ENCODE data around the gene C4A. TPM values are rescaled to one million over a fixed set of nuclear protein-coding genes. Genes with fewer than 3 reads are reported as not detected.

C4A gene
- total and polyA plus RNA-seq, 2 of the 13 experiments (the other 11 are each of a cell fraction or from before 2014, with no cell fraction given): 165 to 478 TPM

- TF ChIP-seq ZNF251 (CRISPR knock-in tag; IDR thresholded peaks at IDR 0.05) (no peak), ZNF12 (CRISPR knock-in tag; IDR thresholded peaks at IDR 0.05) (0 out of 2 replicates have a peak, but pooled peaks have one; percentile 6), HNRNPH1 (optimal IDR thresholded peaks at IDR 0.05; ENCODE audit: low read depth, low read length) (no peak), E2F2 (CRISPR knock-in tag; IDR thresholded peaks at IDR 0.05; ENCODE audit: borderline replicate concordance) (peak; percentile 96), PTBP1 (IDR thresholded peaks at IDR 0.05; ENCODE audit: low read depth, low read length, poor library complexity, severe bottlenecking) (no peak), DPF2 (CRISPR knock-in tag; IDR thresholded peaks at IDR 0.05; ENCODE audit: borderline replicate concordance, low read depth) (0 out of 2 replicates have a peak, but pooled peaks have one; percentile 43), ZNF337 (CRISPR knock-in tag; IDR thresholded peaks at IDR 0.05; ENCODE audit: borderline replicate concordance, low read depth) (peak; percentile 84; the same call in 1 of the 2 replicates)
- TF ChIP-seq, protein P1, sequence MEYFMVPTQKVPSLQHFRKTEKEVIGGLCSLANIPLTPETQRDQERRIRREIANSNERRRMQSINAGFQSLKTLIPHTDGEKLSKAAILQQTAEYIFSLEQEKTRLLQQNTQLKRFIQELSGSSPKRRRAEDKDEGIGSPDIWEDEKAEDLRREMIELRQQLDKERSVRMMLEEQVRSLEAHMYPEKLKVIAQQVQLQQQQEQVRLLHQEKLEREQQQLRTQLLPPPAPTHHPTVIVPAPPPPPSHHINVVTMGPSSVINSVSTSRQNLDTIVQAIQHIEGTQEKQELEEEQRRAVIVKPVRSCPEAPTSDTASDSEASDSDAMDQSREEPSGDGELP (IDR thresholded peaks at IDR 0.05; ENCODE audit: borderline replicate concordance, low read depth): peak; percentile 80
- TF ChIP-seq, protein P2, sequence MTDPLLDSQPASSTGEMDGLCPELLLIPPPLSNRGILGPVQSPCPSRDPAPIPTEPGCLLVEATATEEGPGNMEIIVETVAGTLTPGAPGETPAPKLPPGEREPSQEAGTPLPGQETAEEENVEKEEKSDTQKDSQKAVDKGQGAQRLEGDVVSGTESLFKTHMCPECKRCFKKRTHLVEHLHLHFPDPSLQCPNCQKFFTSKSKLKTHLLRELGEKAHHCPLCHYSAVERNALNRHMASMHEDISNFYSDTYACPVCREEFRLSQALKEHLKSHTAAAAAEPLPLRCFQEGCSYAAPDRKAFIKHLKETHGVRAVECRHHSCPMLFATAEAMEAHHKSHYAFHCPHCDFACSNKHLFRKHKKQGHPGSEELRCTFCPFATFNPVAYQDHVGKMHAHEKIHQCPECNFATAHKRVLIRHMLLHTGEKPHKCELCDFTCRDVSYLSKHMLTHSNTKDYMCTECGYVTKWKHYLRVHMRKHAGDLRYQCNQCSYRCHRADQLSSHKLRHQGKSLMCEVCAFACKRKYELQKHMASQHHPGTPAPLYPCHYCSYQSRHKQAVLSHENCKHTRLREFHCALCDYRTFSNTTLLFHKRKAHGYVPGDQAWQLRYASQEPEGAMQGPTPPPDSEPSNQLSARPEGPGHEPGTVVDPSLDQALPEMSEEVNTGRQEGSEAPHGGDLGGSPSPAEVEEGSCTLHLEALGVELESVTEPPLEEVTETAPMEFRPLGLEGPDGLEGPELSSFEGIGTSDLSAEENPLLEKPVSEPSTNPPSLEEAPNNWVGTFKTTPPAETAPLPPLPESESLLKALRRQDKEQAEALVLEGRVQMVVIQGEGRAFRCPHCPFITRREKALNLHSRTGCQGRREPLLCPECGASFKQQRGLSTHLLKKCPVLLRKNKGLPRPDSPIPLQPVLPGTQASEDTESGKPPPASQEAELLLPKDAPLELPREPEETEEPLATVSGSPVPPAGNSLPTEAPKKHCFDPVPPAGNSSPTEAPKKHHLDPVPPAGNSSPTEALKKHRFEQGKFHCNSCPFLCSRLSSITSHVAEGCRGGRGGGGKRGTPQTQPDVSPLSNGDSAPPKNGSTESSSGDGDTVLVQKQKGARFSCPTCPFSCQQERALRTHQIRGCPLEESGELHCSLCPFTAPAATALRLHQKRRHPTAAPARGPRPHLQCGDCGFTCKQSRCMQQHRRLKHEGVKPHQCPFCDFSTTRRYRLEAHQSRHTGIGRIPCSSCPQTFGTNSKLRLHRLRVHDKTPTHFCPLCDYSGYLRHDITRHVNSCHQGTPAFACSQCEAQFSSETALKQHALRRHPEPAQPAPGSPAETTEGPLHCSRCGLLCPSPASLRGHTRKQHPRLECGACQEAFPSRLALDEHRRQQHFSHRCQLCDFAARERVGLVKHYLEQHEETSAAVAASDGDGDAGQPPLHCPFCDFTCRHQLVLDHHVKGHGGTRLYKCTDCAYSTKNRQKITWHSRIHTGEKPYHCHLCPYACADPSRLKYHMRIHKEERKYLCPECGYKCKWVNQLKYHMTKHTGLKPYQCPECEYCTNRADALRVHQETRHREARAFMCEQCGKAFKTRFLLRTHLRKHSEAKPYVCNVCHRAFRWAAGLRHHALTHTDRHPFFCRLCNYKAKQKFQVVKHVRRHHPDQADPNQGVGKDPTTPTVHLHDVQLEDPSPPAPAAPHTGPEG (CRISPR knock-in tag; IDR thresholded peaks at IDR 0.05): peak; percentile 84; the same call in 1 of the 2 replicates
- TF ChIP-seq, protein P3, sequence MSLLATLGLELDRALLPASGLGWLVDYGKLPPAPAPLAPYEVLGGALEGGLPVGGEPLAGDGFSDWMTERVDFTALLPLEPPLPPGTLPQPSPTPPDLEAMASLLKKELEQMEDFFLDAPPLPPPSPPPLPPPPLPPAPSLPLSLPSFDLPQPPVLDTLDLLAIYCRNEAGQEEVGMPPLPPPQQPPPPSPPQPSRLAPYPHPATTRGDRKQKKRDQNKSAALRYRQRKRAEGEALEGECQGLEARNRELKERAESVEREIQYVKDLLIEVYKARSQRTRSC (CRISPR knock-in tag; IDR thresholded peaks at IDR 0.05; ENCODE audit: low read depth): no peak
- TF ChIP-seq, protein P4, sequence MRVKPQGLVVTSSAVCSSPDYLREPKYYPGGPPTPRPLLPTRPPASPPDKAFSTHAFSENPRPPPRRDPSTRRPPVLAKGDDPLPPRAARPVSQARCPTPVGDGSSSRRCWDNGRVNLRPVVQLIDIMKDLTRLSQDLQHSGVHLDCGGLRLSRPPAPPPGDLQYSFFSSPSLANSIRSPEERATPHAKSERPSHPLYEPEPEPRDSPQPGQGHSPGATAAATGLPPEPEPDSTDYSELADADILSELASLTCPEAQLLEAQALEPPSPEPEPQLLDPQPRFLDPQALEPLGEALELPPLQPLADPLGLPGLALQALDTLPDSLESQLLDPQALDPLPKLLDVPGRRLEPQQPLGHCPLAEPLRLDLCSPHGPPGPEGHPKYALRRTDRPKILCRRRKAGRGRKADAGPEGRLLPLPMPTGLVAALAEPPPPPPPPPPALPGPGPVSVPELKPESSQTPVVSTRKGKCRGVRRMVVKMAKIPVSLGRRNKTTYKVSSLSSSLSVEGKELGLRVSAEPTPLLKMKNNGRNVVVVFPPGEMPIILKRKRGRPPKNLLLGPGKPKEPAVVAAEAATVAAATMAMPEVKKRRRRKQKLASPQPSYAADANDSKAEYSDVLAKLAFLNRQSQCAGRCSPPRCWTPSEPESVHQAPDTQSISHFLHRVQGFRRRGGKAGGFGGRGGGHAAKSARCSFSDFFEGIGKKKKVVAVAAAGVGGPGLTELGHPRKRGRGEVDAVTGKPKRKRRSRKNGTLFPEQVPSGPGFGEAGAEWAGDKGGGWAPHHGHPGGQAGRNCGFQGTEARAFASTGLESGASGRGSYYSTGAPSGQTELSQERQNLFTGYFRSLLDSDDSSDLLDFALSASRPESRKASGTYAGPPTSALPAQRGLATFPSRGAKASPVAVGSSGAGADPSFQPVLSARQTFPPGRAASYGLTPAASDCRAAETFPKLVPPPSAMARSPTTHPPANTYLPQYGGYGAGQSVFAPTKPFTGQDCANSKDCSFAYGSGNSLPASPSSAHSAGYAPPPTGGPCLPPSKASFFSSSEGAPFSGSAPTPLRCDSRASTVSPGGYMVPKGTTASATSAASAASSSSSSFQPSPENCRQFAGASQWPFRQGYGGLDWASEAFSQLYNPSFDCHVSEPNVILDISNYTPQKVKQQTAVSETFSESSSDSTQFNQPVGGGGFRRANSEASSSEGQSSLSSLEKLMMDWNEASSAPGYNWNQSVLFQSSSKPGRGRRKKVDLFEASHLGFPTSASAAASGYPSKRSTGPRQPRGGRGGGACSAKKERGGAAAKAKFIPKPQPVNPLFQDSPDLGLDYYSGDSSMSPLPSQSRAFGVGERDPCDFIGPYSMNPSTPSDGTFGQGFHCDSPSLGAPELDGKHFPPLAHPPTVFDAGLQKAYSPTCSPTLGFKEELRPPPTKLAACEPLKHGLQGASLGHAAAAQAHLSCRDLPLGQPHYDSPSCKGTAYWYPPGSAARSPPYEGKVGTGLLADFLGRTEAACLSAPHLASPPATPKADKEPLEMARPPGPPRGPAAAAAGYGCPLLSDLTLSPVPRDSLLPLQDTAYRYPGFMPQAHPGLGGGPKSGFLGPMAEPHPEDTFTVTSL (CRISPR knock-in tag; IDR thresholded peaks at IDR 0.05; ENCODE audit: borderline replicate concordance): 0 out of 2 replicates have a peak, but pooled peaks have one; percentile 42
Observed at GRCh38 chr6:31958741-31959739, 22.8 kb upstream of the C4A start, which contains the start of the genes NELFE and SKIC2 (continued).

Data from HepG2 (cell line).